ENCODE measurements around the gene BDH2. TPM values are rescaled to one million over a fixed set of nuclear protein-coding genes. Genes with fewer than 3 reads are reported as not detected.

BDH2 gene
- total RNA-seq, 1 experiment from 2014 or later, result 40.2 TPM

- H2BK5ac ChIP-seq (ENCODE audit: insufficient read length, low read length), result no peak overlapping the region
- no peak overlapping the region for H2BK20ac ChIP-seq (ENCODE audit: low read depth, low read length, poor library complexity, severe bottlenecking)
- no peaks in the 10 kb centered on the region for H3K4me1 ChIP-seq (ENCODE audit: insufficient read depth, low read length)
- TF ChIP-seq CTCF (conservative IDR thresholded peaks at IDR 0.05), result no peak
- no peak overlapping the region for H4K5ac ChIP-seq (ENCODE audit: insufficient read length, low read depth, low read length)
- H3K14ac ChIP-seq (ENCODE audit: insufficient read depth, low read length), result no peak overlapping the region
- H3K9ac ChIP-seq (ENCODE audit: extremely low read depth, insufficient read length, low read length), result no peak overlapping the region
- Mint-ChIP-seq H3K27ac (no peak overlapping the region), H3K4me3 (no peak overlapping the region), H3K4me1 (no peaks in the 10 kb centered on the region), H3K36me3 (ENCODE audit: insufficient read depth in 1 of 3, low read depth in 3 of 3) (no peaks in the 10 kb centered on the region), H3K9me3 (no peaks in the 10 kb centered on the region), H3K27me3 (ENCODE audit: low read depth) (no peaks in the 10 kb centered on the region; the same call in 1 of the 2 replicates)
- no peak overlapping the region for H2AFZ ChIP-seq (ENCODE audit: low read length)
- H2AK5ac ChIP-seq (ENCODE audit: insufficient read length, low read length), result no peak overlapping the region
- H3K79me2 ChIP-seq (ENCODE audit: insufficient read depth, low read length), result no peaks in the 10 kb centered on the region
- no peak overlapping the region for H2BK12ac ChIP-seq (ENCODE audit: insufficient read length, low read depth, low read length)
- H2BK15ac ChIP-seq (ENCODE audit: low read depth, low read length), result no peak overlapping the region
- no peaks in the 10 kb centered on the region for H3K23me2 ChIP-seq (ENCODE audit: insufficient read length, low read depth, low read length, poor library complexity, severe bottlenecking)
- H4K20me1 ChIP-seq (ENCODE audit: control insufficient read depth, insufficient read depth, insufficient read length), result no peaks in the 10 kb centered on the region
- H3K56ac ChIP-seq (ENCODE audit: insufficient read length, low read depth, low read length), result no peak overlapping the region
- H3K79me1 ChIP-seq (ENCODE audit: insufficient read depth, low read depth, low read length, poor library complexity, severe bottlenecking), result no peaks in the 10 kb centered on the region
- H3T11ph ChIP-seq (ENCODE audit: low read length), result no peak overlapping the region
- H3K18ac ChIP-seq (ENCODE audit: insufficient read length, low read depth, low read length), result no peak overlapping the region
- H3K9me3 ChIP-seq (ENCODE audit: control insufficient read depth, low read depth, low read length), result no peaks in the 10 kb centered on the region
- H3K4ac ChIP-seq (ENCODE audit: low read depth, low read length), result no peak overlapping the region
- H4K8ac ChIP-seq (replicated peaks; ENCODE audit: insufficient read length, low read depth, low read length), result no peak overlapping the region
- no peaks in the 10 kb centered on the region for H3K27me3 ChIP-seq (ENCODE audit: insufficient read depth, low read length)
- no peak overlapping the region for H3K27ac ChIP-seq (ENCODE audit: insufficient read length, low read depth, low read length)
- no peak overlapping the region for H2BK120ac ChIP-seq (ENCODE audit: low read depth, low read length, poor library complexity, severe bottlenecking)
- no peak overlapping the region for H3K4me2 ChIP-seq (ENCODE audit: insufficient read depth, insufficient read length, low read length)
- H4K91ac ChIP-seq (ENCODE audit: insufficient read length, low read depth, low read length), result no peak overlapping the region
- WGBS (ENCODE audit: extremely low coverage, insufficient read length, low lambda C conversion rate), result no CpG with 5 or more reads among the region's 2 CpGs
- no peak for DNase-seq
- H3K23ac ChIP-seq (ENCODE audit: insufficient read length, low read depth, low read length), result no peak overlapping the region
Observed at GRCh38 chr4:103036169-103036568, 63.5 kb downstream of the BDH2 start.

Measured in H9 (cell line).